C4-2B (cell line): Measurements from ENCODE around the gene DENND2D.

Experiments
- ZFX ChIP-seq: fragments of 450-650 bp; IDR thresholded peaks from 2 replicates; pipeline ENCODE4 v1.6.1; 2017
- TF ChIP-seq, protein P1 (sequence below): fragments of 450-650 bp; conservative IDR thresholded peaks from 2 replicates; pipeline ENCODE4 v1.5.1; 2017; ENCODE audit warnings: mild to moderate bottlenecking

DNA sequence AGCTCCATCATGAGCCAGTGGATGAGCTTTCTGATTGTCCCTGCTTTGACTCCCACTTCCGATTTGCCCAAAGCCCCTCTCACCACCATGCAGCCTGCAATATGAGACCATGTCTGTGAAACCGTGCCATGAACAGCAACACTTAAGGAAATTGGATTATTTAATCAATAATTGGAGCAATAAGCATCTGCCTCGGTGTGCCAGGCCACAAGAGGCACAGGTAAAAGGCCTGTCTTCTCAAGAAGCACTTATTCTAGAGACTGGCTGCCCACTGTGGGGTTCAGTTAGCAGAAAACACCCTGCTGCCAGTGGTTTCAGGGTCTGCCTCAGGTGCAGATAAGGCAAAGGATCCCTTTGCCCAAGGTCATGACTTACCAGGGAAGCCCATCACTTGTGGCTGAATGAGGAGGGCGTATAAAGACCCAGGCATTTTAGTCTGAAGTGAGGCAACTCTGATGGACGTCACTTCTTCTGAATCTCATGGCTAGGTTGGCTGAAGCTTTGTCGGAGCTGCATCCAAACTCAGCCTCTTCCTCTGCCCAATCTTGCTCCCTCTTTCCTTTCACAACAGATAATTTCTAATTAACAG lies 19.9 kb upstream of the DENND2D start:
- TF ChIP-seq, protein P1, sequence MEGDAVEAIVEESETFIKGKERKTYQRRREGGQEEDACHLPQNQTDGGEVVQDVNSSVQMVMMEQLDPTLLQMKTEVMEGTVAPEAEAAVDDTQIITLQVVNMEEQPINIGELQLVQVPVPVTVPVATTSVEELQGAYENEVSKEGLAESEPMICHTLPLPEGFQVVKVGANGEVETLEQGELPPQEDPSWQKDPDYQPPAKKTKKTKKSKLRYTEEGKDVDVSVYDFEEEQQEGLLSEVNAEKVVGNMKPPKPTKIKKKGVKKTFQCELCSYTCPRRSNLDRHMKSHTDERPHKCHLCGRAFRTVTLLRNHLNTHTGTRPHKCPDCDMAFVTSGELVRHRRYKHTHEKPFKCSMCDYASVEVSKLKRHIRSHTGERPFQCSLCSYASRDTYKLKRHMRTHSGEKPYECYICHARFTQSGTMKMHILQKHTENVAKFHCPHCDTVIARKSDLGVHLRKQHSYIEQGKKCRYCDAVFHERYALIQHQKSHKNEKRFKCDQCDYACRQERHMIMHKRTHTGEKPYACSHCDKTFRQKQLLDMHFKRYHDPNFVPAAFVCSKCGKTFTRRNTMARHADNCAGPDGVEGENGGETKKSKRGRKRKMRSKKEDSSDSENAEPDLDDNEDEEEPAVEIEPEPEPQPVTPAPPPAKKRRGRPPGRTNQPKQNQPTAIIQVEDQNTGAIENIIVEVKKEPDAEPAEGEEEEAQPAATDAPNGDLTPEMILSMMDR = no peak
- no peak for TF ChIP-seq ZFX
